Stimulated activated CD8-positive, alpha-beta memory T cell treated with anti-CD3 and anti-CD28 coated beads, Interleukin-15, amount 100 ng/mL, for 24 hours (primary cell): ENCODE measurements around the gene RNF19B.
A peak's percentile ranks its signal among the peaks of the same experiment; 100 is the strongest.
"Not testable (repeated sequence)": the region's sequence is repeated elsewhere in the genome, so short reads cannot be mapped to it uniquely, and the experiment has no call there.

Experiments
- DNase-seq: peaks from one replicate; pipeline ENCODE4 v3.0.0-alpha.2; 2020; ENCODE audit warnings: low read depth

RNF19B gene, protein sequence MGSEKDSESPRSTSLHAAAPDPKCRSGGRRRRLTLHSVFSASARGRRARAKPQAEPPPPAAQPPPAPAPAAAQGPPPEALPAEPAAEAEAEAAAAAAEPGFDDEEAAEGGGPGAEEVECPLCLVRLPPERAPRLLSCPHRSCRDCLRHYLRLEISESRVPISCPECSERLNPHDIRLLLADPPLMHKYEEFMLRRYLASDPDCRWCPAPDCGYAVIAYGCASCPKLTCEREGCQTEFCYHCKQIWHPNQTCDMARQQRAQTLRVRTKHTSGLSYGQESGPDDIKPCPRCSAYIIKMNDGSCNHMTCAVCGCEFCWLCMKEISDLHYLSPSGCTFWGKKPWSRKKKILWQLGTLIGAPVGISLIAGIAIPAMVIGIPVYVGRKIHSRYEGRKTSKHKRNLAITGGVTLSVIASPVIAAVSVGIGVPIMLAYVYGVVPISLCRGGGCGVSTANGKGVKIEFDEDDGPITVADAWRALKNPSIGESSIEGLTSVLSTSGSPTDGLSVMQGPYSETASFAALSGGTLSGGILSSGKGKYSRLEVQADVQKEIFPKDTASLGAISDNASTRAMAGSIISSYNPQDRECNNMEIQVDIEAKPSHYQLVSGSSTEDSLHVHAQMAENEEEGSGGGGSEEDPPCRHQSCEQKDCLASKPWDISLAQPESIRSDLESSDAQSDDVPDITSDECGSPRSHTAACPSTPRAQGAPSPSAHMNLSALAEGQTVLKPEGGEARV

DNA sequence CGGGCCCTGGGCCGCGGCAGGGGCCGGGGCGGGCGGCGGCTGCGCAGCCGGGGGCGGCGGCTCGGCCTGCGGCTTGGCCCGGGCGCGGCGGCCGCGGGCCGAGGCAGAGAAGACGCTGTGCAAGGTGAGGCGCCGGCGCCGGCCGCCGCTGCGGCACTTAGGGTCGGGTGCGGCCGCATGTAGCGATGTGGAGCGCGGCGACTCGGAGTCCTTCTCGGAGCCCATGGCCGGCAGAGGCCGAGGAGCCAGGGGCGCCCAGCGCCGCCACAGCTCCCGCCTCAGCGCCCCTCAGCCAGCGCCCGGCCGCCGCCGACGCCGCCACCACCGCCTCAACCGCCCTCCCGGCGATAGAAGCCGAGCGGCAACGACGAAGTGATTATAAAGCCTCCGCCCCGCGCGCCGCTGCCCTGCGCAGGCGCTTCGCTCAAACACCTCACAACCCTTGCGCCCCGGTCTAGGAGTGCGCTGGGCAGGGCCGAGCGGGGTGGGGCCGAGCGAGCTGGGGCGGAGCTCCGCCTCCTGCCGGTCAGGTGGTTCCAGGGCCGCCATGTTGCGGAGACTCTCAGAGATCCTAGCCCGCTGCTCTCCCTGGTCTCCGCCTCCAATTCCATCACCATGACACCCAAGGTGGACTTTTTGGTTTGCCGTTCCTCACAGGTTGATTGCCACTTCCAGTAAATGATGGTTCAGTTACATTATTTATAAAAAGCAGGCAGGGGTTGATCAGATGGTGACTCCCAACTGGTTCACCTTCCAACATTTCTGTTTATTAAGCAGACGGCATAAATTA, at the start of gene RNF19B:
Gene RNF19B, minus strand, starts transcription at position 349 of the 790 bp plus-strand sequence. Its CDS starts 124 bp downstream, at position 225.
- peak; percentile 86 for DNase-seq

GRCh38 chr1:33013791-33014190, 49.2 kb upstream of the RNF19B start:
- DNase-seq, result no peak

- DNase-seq, result no peak
Measured at GRCh38 chr1:33012165-33012564, 47.6 kb upstream of the RNF19B start.

- no peak for DNase-seq
Measured at GRCh38 chr1:33010932-33011731, 46.5 kb upstream of the RNF19B start.

- DNase-seq, result no peak
Measured at GRCh38 chr1:33009561-33009960, 45.0 kb upstream of the RNF19B start.

DNA sequence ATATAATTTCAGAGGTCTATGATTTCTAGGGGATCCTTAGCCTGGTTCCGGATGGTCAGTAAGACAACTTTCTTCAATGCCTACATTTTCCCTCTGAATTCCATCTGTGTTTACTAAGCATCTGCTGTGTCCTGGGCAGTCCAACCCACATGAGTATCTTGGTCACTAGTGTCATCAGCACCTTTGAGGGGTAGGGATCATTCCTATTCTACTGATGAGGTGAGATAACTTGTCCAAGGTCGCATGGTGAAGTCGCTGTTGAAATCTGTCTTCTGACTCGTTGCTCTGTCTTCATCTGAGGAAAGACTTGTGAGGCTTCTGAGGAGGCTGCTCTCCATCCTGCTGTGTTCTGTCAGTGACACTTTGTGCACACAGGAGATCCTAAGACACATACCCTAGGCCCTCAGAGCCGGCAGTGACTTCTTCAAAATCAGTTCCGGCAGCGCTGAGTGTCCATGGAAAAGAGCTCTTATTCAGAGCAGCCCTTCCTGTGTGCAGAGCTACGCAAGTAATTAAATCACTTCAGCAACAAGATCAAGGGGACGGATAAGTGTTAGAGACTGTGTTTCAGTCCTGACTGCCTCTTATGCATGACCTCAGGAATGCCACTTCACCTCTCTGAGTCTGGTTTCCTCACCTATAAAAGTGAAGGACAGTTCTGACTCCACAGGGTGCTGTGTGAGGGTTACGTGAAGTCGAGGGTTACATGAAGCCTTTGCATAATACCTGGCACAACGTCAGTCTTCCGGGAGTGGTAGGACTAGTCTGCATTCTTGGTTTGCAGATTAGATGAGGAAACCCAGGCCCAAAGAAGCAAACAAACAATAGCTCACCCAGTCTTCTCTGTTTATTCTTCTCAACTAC, 43.7 kb upstream of the RNF19B start:
- no peak for DNase-seq

DNA sequence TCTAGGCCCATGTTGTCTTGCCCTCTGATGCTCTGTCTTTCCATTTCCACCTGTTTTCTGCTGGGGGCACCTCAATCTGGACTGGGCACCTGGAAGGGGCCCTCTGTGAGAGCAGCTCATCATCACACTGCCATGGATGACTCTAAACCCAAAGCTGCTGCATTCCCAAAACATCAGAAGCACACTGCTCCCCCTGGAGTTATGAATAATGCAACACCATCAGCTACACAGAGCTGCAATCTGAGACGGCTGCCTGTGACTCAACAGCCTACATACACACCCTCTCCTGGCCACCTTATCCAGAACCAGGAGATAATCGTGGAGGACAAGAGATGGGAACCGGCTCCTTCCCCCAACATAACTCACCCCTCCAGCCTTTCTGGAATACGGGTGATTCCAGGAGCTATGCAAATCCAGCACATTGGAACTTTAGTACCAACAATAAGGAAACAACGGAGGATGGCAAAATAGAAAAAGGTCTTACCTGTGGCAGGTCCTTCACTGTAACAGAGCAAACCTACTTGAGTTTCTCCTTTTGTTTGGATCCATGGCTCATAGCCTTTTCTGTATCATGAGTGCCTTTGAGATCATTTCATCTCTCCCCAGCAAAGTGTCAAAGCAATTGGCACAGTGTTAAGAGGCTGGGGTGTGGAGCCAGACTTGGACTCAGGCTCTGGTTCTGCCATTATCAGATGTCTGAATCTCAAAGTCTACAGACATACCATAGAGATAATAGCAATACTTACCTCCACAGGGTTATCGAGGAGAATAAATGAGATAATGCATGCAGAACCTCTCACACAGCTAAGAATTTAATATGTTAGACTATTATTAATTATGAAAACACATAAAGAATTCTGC, 42.8 kb upstream of the RNF19B start:
- DNase-seq, result no peak

DNA sequence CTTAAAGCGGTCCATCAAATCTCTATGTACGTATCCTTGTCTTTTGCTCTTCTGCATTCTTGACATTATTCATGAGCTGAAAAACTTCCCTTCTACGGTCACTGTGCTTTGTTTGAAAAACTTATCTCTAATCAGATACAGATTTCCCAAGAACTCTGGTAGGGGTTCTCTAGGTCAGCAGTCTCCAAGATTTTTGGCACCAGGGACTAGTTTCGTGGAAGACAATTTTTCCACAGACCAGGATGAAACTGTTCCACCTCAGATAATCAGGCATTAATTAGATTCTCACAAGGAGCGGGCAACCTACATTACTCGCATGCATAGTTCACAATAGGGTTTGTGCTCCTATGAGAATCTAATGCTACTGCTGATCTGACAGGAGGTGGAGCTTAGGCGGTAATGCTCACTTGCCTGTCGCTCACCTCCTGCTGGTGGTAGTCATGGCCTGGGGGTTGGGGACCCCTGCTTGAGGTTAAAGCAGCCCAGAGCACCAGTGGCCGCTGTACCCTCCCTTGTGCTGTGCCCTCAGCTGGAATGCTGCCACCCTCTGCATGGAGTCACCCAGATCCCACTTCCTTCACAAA, 41.3 kb upstream of the RNF19B start:
- DNase-seq, result no peak

DNA sequence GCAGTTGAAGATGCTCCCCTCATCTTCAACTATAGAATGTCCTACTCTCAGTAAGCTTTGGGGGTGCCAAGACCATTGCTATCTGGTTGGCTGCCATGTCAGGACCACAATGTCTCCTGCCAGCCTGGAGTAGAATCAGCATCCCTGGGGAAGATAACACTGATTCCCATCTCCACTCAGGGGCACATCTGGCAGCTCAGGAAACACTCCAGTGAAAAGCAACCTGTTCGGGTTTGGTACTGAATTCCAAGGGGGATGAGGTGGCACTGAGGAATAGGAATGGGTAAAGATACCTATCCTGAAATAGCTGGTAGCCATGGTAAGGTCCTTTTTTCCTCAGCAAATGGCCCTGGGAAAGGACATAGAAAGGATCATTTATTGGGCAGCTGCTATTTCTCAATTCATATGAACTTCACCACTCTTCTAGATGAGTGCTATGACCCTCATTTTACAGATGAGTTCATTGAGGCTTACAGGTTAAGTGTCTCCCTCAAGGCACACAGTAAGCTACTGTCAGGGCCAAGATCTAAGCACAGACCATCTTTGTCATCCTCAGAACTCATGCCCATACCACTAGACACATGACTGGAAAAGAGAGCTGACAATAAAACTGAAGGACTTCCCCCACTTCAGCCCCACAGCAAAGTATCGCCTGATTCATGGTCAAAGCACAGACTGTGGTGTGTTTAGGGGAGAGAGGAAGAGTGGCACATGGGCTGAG, 40.7 kb upstream of the RNF19B start:
- DNase-seq, result no peak

- DNase-seq, result no peak
Measured at GRCh38 chr1:33004613-33005012, 40.0 kb upstream of the RNF19B start.

- no peak for DNase-seq
Measured at GRCh38 chr1:33003657-33004056, 39.0 kb upstream of the RNF19B start.

- no peak for DNase-seq
Measured at GRCh38 chr1:33002006-33002405, 37.4 kb upstream of the RNF19B start.

GRCh38 chr1:33001282-33001681, 36.7 kb upstream of the RNF19B start:
- DNase-seq, result no peak

- no peak for DNase-seq
Measured at GRCh38 chr1:33000427-33001026, 35.9 kb upstream of the RNF19B start.

- DNase-seq, result no peak
Measured at GRCh38 chr1:32998997-32999396, 34.4 kb upstream of the RNF19B start.

GRCh38 chr1:32998064-32998463, 33.5 kb upstream of the RNF19B start:
- DNase-seq, result no peak

GRCh38 chr1:32997381-32997891, 32.8 kb upstream of the RNF19B start:
- DNase-seq, result no peak

DNA sequence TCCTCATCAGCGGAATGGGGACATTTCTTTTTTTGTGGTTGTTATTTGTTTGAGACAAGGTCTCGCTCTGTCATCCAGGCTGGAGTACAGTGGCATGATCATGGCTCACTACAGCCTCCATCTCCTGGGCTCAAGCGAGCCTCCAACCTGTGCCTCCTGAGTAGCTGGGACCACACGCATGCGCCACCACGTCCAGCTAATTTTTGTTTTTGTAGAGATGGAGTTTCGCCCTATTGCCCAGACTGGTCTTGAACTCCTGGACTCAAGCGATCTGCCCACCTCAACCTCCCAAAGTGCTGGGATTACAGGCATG, 28.7 kb upstream of the RNF19B start:
- not testable (repeated sequence) for DNase-seq
